Transverse colon (tissue), 4 donors: ENCODE data around the gene JHY. TPM values are rescaled to one million over a fixed set of nuclear protein-coding genes. Genes with fewer than 3 reads are reported as not detected.

Experiments used
- DNase-seq: peaks from one replicate; pipeline ENCODE4 v3.0.0-alpha.2; 2019
- H3K27ac ChIP-seq, 4 donors: fragments of 200-600 bp; sonication (generic); 2 replicates each; pipeline ENCODE4 v1.5.1; 2016 to 2018; ENCODE audit warnings: inconsistent platforms in 4 of 4
- H3K27me3 ChIP-seq: fragments of 200-600 bp; sonication (generic); 2 replicates; pipeline ENCODE4 v1.5.1; 2017; ENCODE audit warnings: inconsistent platforms
- H3K36me3 ChIP-seq, 4 donors: fragments of 200-600 bp; sonication (generic); 2 replicates each; pipeline ENCODE4 v1.5.1; 2017 to 2019; ENCODE audit warnings: inconsistent platforms in 4 of 4
- H3K4me1 ChIP-seq, 4 donors: fragments of 200-600 bp; sonication (generic); 2 replicates each; pipeline ENCODE4 v1.5.1; 2017 to 2020; ENCODE audit warnings: inconsistent platforms in 4 of 4
- H3K4me3 ChIP-seq, 4 donors: fragments of 200-600 bp; sonication (generic); 1 replicate in 1 of 4; 2 replicates in 3 of 4; pipeline versions ENCODE4 v1.5.1 to v1.6.1; 2017 to 2019; ENCODE audit warnings: inconsistent platforms in 4 of 4
- H3K9me3 ChIP-seq, 2 donors: fragments of 200-600 bp; sonication (generic); 2 replicates each; pipeline ENCODE4 v1.5.1; 2017 to 2019; ENCODE audit warnings: inconsistent platforms in 2 of 2
- EP300 ChIP-seq: sonication (generic); formaldehyde crosslinking; IDR thresholded peaks from one replicate; pipeline ENCODE4 v1.6.1; 2017; ENCODE audit warnings: antibody characterized with exemption, low read depth
- POLR2A ChIP-seq: fragments of 450-650 bp; IDR thresholded peaks from one replicate; pipeline ENCODE4 v1.6.1; 2016; ENCODE audit warnings: antibody characterized with exemption, mild to moderate bottlenecking, moderate library complexity
- POLR2AphosphoS5 ChIP-seq, 3 donors: sonication (generic); formaldehyde crosslinking; IDR thresholded peaks; one replicate each; pipeline ENCODE4 v1.6.1; 2016; ENCODE audit warnings: antibody characterized with exemption in 3 of 3
- WGBS, 2 donors: methylation state at CpG; one replicate each; pipeline ENCODE4 v1.1.5; 2018; ENCODE audit warnings: low coverage in 1 of 2; 5-methylcytosine and 5-hydroxymethylcytosine counted together
- in situ Hi-C, 4 donors: fragments of 200-750 bp; cut with MboI; loops; one replicate each; pipeline versions ENCODE4 v1.15.0 to v1.15.1; 2017; ENCODE audit warnings: low sequenced_read_pairs in 3 of 4, low pct_ligation_motif_present in 1 of 4, low pct_unique_long_range_greater_than_20kb in 1 of 4
- intact Hi-C: fragments of 100-400 bp; cut with DNase I; formaldehyde crosslinking; loops from one replicate; pipeline ENCODE4 v1.15.1; 2023; ENCODE audit warnings: low total_unique reads
- total RNA-seq, 4 donors: library from RNA; depleted of rRNA; stranded (reverse); fragments of >200 nt; gene quantifications; one replicate each; pipeline ENCODE4 v1.1.0, GENCODE V29; 2016
- TF ChIP-seq, protein P1 (sequence below), 5 experiments: fragments of 200-600 bp in 3 of 5; fragments of 450-650 bp in 2 of 5; sonication (generic) in 3 of 5; IDR thresholded peaks; 1 replicate in 2 of 5; 2 replicates in 3 of 5; pipeline ENCODE4 v1.5.1; 2016 to 2017; ENCODE audit warnings: antibody characterized with exemption in 5 of 5, inconsistent platforms in 3 of 5, mild to moderate bottlenecking in 2 of 5, moderate library complexity in 1 of 5

JHY gene
- total RNA-seq, 4 donors from 2014 or later, result 2.0 to 5.2 (median 4.4) TPM; not detected in 1

DNA sequence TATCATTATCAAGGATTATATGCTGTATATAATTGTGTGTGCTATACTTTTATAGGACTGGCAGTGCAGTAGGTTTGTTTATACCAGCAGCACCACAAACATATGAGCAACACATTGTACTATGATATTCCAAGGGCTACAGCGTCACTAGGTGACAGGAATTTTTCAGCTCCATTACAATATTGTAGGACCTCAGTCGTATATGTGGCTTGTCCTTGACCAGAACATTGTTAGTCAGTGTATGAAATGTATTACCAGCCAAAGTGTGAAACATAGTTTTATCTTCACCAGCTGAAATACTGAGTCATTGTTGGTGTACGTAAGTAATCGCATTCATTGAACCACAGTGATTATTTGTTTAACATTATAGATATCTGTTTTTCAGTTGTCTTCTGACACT, 20.4 kb downstream of the JHY start:
- no peaks in the 10 kb centered on the region for H3K4me1 ChIP-seq
- TF ChIP-seq POLR2A (no peak), EP300 (no peak), POLR2AphosphoS5 (IDR thresholded peaks at IDR 0.05) (no peak)
- TF ChIP-seq, protein P1, sequence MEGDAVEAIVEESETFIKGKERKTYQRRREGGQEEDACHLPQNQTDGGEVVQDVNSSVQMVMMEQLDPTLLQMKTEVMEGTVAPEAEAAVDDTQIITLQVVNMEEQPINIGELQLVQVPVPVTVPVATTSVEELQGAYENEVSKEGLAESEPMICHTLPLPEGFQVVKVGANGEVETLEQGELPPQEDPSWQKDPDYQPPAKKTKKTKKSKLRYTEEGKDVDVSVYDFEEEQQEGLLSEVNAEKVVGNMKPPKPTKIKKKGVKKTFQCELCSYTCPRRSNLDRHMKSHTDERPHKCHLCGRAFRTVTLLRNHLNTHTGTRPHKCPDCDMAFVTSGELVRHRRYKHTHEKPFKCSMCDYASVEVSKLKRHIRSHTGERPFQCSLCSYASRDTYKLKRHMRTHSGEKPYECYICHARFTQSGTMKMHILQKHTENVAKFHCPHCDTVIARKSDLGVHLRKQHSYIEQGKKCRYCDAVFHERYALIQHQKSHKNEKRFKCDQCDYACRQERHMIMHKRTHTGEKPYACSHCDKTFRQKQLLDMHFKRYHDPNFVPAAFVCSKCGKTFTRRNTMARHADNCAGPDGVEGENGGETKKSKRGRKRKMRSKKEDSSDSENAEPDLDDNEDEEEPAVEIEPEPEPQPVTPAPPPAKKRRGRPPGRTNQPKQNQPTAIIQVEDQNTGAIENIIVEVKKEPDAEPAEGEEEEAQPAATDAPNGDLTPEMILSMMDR (IDR thresholded peaks at IDR 0.05), result no peak
- no peak overlapping the region for H3K27ac ChIP-seq
- H3K4me3 ChIP-seq, result no peak overlapping the region
- H3K27me3 ChIP-seq, result no peaks in the 10 kb centered on the region
- in situ Hi-C loops, result no loop called here
- no peak for DNase-seq
- 96 to 97% methylated on average over 4 of the region's 4 CpGs for WGBS, 2 donors
- no peaks in the 10 kb centered on the region for H3K36me3 ChIP-seq
- no peaks in the 10 kb centered on the region for H3K9me3 ChIP-seq
- intact Hi-C loops, result no loop called here

DNA sequence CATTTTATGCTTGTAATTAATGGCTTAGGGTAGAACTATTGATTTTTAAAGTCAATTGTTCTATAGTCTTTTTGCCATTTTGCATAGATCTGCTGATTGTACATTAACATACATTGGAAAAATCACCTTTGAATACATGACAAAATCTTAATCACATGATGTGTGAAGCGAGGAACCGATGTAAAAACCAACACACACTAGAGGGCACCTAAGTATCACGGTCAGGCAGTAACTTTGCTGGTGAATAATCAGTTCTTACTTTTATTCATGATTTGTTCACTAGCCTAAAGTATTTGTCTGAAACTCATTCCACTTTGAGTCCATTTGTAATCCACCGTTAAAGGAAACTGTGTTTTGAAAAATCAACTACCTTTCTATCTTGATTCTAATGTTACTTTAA, 28.2 kb downstream of the JHY start:
- 81 to 84% methylated on average over 4 of the region's 4 CpGs for WGBS, 2 donors
- Histone ChIP-seq H3K27ac (no peak overlapping the region), H3K36me3 (no peaks in the 10 kb centered on the region), H3K9me3 (no peaks in the 10 kb centered on the region), H3K4me3 (no peak overlapping the region), H3K27me3 (no peaks in the 10 kb centered on the region), H3K4me1 (no peaks in the 10 kb centered on the region)
- intact Hi-C loops (no loop called here), in situ Hi-C loops (no loop called here)
- TF ChIP-seq EP300 (no peak), POLR2A (no peak), POLR2AphosphoS5 (IDR thresholded peaks at IDR 0.05) (no peak)
- TF ChIP-seq, protein P1 (IDR thresholded peaks at IDR 0.05), result peak in 1 of 5 experiments; percentile 17
- no peak for DNase-seq

DNA sequence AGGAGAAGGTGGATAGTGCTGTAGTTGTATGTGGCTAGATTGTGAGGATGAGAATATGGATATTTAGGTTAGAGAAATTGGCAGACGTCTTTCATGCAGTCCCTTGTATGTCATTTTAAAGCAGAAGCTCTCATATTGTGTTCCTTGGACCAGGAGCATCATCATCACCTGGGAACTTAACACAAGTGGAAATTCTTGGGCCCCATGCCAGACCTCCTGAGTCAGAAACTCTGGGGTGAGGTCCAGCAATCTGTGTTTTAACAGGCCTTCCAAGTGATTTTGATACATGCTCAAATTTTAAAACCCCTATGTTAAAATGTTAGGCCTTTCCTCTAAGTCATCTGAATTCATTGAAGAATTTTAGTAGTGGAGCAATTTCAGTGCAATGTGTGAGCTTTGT, 34.8 kb downstream of the JHY start:
- TF ChIP-seq, protein P1 (IDR thresholded peaks at IDR 0.05), result no peak
- TF ChIP-seq EP300, result no peak
- no peak for TF ChIP-seq POLR2A
- TF ChIP-seq POLR2AphosphoS5 (IDR thresholded peaks at IDR 0.05), result no peak
- 83 to 87% methylated on average over 1 of the region's 1 CpG for WGBS, 2 donors
- no peaks in the 10 kb centered on the region for H3K27me3 ChIP-seq
- no peaks in the 10 kb centered on the region for H3K36me3 ChIP-seq
- intact Hi-C loops (no loop called here), in situ Hi-C loops (no loop called here)
- H3K4me3 ChIP-seq, result no peak overlapping the region
- H3K4me1 ChIP-seq, result no peaks in the 10 kb centered on the region
- no peak for DNase-seq
- no peaks in the 10 kb centered on the region for H3K9me3 ChIP-seq
- H3K27ac ChIP-seq, result no peak overlapping the region

DNA sequence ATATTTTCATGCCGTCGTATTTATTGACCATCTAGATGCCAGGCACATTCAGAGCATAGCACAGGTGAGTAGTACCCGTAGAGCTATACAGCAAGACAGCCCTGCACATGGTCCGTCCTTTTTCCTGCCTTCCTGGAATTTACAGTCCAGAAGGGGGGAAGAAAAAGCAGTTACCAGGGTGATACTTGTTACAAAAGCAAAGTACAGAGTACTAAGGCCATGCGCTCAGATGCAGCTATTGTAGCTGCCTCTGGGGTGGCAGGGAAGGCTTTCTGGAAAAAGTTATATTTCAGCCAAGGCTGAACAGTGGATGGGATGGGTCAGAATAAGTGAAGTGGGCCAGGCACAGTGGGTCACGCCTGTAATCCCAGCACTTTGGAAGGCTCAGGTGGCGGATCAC, 36.2 kb downstream of the JHY start:
- Histone ChIP-seq H3K36me3 (no peaks in the 10 kb centered on the region), H3K9me3 (no peaks in the 10 kb centered on the region), H3K4me3 (no peak overlapping the region), H3K27me3 (no peaks in the 10 kb centered on the region), H3K4me1 (no peaks in the 10 kb centered on the region), H3K27ac (no peak overlapping the region)
- intact Hi-C loops (no loop called here), in situ Hi-C loops (no loop called here)
- 85 to 97% methylated on average over 7 of the region's 7 CpGs for WGBS, 2 donors
- TF ChIP-seq POLR2AphosphoS5 (IDR thresholded peaks at IDR 0.05) (no peak), POLR2A (no peak), EP300 (no peak)
- TF ChIP-seq, protein P1 (IDR thresholded peaks at IDR 0.05), result no peak
- DNase-seq, result no peak
